ENCODE results near the gene TNNC2.

Gene TNNC2

GRCh38 chr20:45781391-45781931 is 45.7 kb downstream of the TNNC2 start:
- DNase-seq (ENCODE audit: low read depth) = peak; percentile 100

- no peak for DNase-seq (ENCODE audit: low read depth)
Measured at GRCh38 chr20:45780159-45780558, 47.0 kb downstream of the TNNC2 start.

DNA sequence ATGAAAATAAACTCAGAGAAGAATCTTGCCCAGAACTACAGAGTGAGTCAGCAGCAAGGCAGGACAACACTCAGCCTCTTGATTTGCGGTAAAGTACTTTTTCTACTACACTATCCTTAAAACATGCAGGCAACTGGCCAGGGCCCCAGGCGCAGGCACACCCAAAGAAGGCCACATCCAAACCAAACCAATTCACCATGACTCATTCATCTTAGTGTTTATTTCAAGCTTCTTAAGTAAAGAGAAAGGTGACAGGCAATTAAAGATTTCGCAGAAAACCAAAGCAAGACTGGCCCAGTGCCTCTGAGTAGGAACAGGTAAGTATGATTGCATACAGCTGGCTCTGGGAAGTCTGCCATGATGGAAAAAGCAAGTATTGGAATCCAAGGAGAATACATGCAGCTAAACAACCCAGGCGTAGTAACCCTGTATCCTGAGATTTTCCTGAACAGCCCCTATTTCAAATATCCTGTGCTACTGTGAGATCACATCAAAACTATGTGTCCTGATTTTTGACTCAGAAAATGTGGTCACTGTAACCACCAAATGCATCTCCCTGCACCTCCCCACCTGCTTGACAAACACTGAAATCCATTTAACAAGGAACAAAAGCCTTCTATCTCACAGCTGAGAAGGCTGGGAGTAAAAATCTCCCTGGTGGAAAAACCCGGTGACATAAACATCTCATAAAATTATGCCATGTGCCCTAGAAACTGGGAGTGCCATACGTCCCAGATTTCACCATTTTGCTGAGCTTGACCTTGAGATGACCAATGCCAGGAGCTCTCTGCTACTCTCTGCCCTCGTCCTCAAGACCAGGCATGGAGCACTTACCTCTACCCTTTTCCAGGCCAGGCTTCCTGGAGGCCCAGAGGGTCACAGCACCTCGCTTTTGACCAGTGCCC is 47.8 kb downstream of the TNNC2 start:
- DNase-seq (ENCODE audit: low read depth) = peak; percentile 99

- DNase-seq (ENCODE audit: low read depth) = no peak
Measured at GRCh38 chr20:45776931-45777330, 50.2 kb downstream of the TNNC2 start.

GRCh38 chr20:45775411-45775810 is 51.7 kb downstream of the TNNC2 start:
- no peak for DNase-seq (ENCODE audit: low read depth)

GRCh38 chr20:45774945-45775344 is 52.2 kb downstream of the TNNC2 start:
- no peak for DNase-seq (ENCODE audit: low read depth)

Measured in amniotic epithelial cell (primary cell).